H1 (cell line): ENCODE measurements around the gene FOXO4. TPM values are rescaled to one million over a fixed set of nuclear protein-coding genes. Genes with fewer than 3 reads are reported as not detected.

Experiments used
- BCL11A ChIP-seq, 2 experiments: IDR thresholded peaks; one replicate each; pipeline ENCODE4 v1.6.1; 2011; ENCODE audit warnings: low read depth in 2 of 2, low read length in 2 of 2, mild to moderate bottlenecking in 2 of 2
- polyA plus RNA-seq, 7 experiments: library from polyadenylated mRNA; depleted of rRNA in 3 of 7; stranded (reverse) in 5 of 7; unstranded in 2 of 7; fragments of >200 nt in 5 of 7; fragments of 200-250 nt in 2 of 7; gene quantifications; 1 replicate in 5 of 7; 2 replicates in 1 of 7; 4 replicates in 1 of 7; pipeline versions ENCODE4 v1.2.1 to v1.2.3, GENCODE V29; 2011 to 2013; ENCODE audit warnings: missing spikeins in 2 of 7, mixed read lengths in 2 of 7
- total RNA-seq: library from RNA; stranded (reverse); fragmentation: NEBNext Ultra II Directional; extraction: Animal tissue kit (Norgen Biotek cat#: 25700); gene quantifications from 2 replicates; pipeline ENCODE4 v1.2.1, GENCODE V29; 2021
- TF ChIP-seq, protein P1 (sequence below), 3 experiments: IDR thresholded peaks; 1 replicate in 2 of 3; 2 replicates in 1 of 3; pipeline versions ENCODE4 v1.5.1 to v1.6.1; 2011; ENCODE audit warnings: low read length in 3 of 3, mild to moderate bottlenecking in 3 of 3, inconsistent platforms in 2 of 3, low read depth in 1 of 3, moderate library complexity in 1 of 3; ENCODE audit not compliant: insufficient read depth in 1 of 3; ENCODE audit errors: control extremely low read depth in 1 of 3

Gene FOXO4
- total and polyA plus RNA-seq, 2 of the 8 experiments (the other 6 are each of a cell fraction or from before 2014, with no cell fraction given), result 12.3 to 57.4 TPM

DNA sequence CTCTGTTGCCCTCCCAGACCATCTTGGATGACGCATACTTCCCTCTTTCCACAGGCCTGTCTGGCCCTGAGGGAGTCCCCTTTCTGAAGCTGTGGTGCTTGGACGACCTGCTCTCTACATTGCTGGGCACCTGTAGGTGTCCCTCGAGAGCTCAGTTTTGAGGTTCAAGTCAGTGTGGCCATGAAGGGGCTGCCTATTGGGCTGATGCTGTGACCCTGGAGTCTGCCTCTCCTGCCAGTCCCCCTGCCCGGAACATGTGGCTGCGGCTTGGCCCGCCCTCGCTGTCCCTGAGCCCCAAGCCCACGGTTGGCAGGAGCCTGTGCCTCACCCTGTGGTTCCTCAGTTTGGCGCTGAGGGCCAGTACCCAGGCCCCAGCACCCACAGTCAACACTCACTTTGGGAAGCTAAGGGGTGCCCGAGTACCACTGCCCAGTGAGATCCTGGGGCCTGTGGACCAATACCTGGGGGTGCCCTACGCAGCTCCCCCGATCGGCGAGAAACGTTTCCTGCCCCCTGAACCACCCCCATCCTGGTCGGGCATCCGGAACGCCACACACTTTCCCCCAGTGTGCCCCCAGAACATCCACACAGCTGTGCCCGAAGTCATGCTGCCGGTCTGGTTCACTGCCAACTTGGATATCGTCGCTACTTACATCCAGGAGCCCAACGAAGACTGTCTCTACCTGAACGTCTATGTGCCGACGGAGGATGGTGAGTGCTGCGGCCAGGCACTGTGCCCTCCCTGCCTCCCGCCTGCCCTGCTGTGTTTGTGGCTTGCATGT lies 52.0 kb downstream of the FOXO4 start (continued):
- TF ChIP-seq, protein P1, sequence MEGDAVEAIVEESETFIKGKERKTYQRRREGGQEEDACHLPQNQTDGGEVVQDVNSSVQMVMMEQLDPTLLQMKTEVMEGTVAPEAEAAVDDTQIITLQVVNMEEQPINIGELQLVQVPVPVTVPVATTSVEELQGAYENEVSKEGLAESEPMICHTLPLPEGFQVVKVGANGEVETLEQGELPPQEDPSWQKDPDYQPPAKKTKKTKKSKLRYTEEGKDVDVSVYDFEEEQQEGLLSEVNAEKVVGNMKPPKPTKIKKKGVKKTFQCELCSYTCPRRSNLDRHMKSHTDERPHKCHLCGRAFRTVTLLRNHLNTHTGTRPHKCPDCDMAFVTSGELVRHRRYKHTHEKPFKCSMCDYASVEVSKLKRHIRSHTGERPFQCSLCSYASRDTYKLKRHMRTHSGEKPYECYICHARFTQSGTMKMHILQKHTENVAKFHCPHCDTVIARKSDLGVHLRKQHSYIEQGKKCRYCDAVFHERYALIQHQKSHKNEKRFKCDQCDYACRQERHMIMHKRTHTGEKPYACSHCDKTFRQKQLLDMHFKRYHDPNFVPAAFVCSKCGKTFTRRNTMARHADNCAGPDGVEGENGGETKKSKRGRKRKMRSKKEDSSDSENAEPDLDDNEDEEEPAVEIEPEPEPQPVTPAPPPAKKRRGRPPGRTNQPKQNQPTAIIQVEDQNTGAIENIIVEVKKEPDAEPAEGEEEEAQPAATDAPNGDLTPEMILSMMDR (IDR thresholded peaks at IDR 0.05; ENCODE audit: control extremely low read depth in 1 of 3, insufficient read depth in 1 of 3, low read depth in 1 of 3, low read length in 3 of 3), result peak in 2 of 3 experiments; percentile 7 to 19; a peak in 2 of 4 replicates
- TF ChIP-seq BCL11A (IDR thresholded peaks at IDR 0.05; ENCODE audit: low read depth in 2 of 2, low read length in 2 of 2), result no peak
- TF ChIP-seq, all 59 proteins: peak for 2
